GM12875 (cell line): ENCODE data around the gene KANK4.

Experiments used
- H3K4me3 ChIP-seq: one replicate; pipeline ENCODE4 v1.5.1; 2011; ENCODE audit warnings: low read depth, low read length, control low read depth
- TF ChIP-seq, protein P1 (sequence below): IDR thresholded peaks from 2 replicates; pipeline ENCODE4 v1.5.1; 2011; ENCODE audit warnings: low read depth, mild to moderate bottlenecking, control low read depth, inconsistent platforms, low read length, moderate library complexity, borderline replicate concordance; ENCODE audit not compliant: insufficient read depth

Gene KANK4

DNA sequence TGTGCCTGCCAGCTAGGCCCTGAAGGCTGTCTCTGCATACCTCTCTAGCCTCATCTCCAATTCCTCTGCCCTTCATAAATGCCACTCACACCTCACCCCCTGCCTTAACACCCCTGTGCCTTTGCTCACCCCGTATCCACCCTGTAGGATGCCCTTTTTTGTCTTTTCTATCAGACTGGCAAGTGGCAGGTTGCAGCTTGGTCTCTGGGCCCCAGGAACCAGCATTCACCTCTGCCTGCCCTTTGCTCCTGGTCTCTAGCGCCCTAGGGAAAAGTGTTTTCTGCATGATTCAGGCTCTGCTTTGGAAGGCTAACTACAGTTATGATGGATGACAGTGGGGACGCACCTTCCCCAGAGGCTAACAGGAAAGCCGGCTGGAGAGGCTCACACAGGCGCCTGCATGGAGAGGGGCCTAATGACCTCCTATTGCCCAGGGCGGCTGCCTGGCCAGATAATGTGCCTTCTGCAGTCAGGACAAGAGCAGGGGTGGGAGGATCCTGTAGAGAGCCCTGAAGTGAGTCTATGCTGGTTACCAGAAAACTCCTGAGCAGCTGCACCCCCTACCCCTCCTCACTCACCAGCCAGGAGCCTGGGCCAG lies 11.2 kb downstream of the KANK4 start:
- no peak overlapping the region for H3K4me3 ChIP-seq
- TF ChIP-seq, protein P1, sequence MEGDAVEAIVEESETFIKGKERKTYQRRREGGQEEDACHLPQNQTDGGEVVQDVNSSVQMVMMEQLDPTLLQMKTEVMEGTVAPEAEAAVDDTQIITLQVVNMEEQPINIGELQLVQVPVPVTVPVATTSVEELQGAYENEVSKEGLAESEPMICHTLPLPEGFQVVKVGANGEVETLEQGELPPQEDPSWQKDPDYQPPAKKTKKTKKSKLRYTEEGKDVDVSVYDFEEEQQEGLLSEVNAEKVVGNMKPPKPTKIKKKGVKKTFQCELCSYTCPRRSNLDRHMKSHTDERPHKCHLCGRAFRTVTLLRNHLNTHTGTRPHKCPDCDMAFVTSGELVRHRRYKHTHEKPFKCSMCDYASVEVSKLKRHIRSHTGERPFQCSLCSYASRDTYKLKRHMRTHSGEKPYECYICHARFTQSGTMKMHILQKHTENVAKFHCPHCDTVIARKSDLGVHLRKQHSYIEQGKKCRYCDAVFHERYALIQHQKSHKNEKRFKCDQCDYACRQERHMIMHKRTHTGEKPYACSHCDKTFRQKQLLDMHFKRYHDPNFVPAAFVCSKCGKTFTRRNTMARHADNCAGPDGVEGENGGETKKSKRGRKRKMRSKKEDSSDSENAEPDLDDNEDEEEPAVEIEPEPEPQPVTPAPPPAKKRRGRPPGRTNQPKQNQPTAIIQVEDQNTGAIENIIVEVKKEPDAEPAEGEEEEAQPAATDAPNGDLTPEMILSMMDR: no peak

DNA sequence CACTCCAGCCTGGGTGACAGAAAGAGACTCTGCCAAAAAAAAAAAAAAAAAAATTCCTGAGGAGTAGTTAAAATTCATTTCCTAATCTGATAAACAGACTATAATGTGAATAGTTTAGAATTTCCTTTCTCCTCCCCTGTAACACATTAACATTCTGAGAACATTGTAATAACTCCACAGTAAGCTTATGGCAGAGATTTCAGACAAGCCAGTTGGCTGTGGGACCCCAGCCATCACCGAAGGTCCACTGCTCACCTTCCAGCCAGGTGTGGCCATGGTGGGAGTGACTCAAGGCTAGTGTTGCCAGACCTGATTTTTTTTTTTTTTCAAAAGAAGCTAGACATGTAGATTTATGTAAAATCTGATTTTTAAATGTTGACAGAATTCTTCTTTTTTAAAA lies 11.8 kb downstream of the KANK4 start:
- no peak overlapping the region for H3K4me3 ChIP-seq
- TF ChIP-seq, protein P1: no peak

DNA sequence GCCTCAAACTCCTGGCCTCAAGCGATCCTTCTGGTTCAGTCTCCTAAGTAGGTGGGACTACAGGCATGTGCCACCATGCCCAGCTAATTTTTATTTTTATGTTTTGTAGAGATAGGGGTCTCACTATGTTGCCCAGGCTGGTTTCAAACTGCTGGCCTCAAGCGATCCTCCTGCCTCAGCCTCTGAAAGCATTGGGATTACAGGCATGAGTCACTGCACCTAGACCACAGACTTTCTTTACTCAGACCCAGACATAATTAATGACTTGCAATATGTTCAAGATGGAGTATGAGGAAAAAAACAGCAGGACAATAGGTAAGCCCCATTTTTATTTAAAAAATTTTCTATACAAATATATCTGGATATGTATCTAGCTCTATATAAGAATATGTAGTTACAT lies 13.2 kb downstream of the KANK4 start:
- TF ChIP-seq, protein P1: no peak
- H3K4me3 ChIP-seq: no peak overlapping the region

DNA sequence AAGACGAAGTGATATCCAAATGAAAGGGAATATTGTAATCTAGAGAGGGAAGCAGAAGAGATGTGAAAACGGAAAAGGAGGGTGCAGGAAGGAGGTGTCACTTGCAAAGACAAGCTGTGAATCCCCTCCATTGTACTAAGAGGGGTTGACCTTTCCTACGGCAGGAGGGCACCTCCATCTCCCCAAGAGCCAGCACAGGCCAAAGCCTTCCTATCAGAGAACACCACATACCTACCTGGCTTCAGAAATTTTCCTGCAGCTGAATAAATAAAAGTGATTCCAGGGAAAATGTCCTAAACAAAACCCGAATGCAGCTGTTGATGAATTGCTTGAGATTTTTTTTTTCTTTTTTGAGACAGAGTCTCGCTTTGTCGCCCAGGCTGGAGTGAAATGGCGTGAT lies 14.3 kb downstream of the KANK4 start:
- TF ChIP-seq, protein P1: no peak
- H3K4me3 ChIP-seq: no peak overlapping the region

DNA sequence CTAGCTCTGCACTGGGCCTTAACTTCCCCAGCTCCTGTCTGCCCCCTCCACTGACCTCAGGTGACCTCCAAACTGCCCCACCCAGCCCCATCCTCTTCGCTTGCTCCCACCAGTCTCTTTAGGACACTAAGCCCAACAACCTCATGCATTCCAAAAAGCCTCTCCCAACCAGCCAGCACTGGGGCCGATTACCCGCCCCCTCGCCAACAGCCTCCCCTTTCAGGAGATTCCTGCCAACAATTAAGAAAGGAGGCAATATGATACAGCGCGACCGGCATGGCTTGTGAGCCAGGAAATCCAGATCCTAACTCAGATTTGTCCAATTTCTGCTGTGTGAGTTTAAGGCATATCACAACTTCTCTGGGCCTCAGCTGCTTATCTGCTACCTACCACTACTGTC lies 14.7 kb downstream of the KANK4 start:
- TF ChIP-seq, protein P1: no peak
- H3K4me3 ChIP-seq: no peak overlapping the region

DNA sequence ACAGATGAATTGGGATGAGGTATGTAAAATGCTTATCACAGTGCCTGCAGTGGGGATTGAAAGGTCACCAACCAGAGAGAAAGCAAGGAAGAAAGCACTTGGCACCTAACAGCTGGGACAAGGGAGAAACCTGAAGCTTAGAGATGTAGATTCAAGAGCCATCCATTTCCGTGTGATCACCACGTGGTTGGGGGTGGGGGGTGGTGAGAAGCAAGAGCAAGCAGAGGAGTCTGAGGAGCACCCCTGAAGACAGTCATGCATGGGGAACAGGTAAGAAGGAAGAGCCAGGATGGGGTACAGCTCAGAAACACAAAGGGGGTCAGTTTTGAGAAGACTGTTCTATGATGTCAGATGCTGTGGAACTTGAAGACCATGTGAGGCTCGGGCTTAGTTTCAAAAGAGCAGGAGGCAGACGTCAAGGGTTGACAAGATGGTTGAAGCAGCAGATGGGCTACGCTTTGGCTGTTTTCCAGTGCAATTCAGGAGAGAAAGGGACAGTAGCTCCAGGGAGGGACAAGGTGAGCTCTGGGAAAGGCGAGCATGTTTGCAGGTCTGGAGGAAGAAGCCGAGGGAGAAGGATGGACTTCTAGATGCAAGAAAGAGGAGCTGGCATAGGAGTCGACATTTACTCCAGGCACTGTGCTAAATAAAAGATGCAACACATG lies 17.4 kb downstream of the KANK4 start:
- no peak overlapping the region for H3K4me3 ChIP-seq
- TF ChIP-seq, protein P1: no peak
